CD4-positive, alpha-beta T cell treated with Interleukin-15 for 1 hour (primary cell): ENCODE results near the gene MEGF11.
"Not testable (repeated sequence)": the region's sequence is repeated elsewhere in the genome, so short reads cannot be mapped to it uniquely, and the experiment has no call there.

Source experiments
- DNase-seq: peaks from one replicate; pipeline ENCODE4 v3.0.0-alpha.2; 2020

MEGF11 gene

DNA sequence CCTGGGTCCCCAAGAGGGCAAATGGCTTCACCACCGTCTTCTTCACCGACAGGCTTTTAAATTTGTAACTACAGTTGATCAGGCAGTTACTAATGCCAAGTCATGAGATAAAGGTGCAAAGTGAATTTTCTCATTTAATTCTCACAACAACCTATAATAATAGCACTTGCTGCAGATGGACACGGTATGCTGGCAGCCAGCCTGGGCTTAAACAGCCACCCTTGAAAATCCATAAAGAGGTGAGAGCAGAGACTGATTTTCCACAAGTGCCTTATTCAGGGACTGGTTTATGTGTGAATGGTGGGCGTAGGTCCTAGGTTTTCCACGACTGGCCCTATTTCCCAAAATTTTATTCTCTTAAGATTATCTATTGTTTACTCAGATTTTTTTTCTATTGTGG lies 266.4 kb downstream of the MEGF11 start:
- no peak for DNase-seq

DNA sequence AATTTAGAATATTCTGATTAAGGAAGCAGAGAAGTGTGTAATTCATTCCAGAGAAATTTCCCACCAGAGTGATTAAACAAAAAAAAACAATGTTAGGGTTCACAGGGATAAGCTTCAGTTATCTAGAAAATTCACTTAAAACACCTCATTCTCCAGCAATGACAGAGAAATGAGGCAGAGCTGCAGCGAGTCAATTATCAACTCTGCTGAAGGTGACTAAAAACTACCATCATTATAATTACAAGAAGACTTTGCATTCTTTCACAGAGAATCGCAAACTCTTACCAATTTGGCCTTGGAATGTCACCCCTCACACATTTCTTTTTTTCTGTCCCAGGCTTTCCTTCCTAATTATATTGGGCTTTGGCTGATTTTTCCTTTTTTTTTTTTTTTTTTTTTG lies 267.1 kb downstream of the MEGF11 start:
- DNase-seq: no peak

DNA sequence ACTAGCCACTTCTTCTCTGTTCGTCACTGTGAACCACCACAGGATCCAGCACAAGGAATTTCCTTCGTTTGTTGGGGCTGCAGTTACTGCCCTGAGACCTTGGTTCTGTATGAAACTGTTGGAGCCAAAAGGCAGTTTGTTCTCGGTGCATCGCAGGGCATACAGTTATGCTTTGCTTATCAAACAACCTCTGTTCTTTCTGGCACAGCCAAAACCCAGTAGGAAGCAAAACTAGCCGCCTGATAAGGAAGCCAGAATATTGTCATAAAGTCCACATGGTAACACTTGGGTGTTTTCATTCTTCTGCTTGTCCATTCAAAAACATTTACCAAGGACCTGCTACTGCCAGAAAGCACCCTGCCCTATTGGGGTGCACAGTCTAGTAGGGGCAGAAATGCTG lies 268.2 kb downstream of the MEGF11 start:
- no peak for DNase-seq

DNA sequence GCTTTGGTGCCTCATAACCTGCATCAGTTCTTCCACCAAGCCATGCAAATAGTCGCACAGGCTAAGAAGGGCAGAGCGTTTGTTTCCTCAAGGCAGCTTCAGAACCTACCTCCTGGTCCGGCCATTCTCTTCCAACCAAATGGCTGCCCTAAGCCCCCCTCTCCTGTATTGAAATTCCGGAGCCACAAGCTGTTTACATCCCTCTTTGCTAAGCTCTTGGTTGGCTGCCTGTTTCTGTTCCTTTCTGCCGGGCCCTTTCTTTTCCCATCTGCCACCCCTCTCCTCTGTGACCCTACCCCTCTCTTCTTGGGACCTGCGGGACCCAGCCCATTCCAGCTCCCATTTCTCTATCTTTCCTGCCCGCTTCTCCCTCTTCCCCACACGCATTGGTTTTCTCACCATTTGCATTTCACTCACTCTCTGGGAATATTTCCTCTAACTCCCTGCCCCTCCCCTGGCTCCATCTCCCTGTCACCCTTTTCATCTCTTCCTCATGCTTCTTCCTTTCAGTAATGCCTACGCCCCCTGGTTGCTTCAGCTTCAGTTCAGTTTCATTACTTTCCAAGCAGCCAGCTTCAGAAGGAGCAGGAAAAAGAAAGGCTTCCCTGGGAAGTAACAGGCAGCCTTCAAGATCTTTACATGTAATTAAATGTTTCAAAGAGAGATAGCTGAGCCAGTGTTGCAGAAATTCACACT lies 270.8 kb downstream of the MEGF11 start:
- DNase-seq: no peak

DNA sequence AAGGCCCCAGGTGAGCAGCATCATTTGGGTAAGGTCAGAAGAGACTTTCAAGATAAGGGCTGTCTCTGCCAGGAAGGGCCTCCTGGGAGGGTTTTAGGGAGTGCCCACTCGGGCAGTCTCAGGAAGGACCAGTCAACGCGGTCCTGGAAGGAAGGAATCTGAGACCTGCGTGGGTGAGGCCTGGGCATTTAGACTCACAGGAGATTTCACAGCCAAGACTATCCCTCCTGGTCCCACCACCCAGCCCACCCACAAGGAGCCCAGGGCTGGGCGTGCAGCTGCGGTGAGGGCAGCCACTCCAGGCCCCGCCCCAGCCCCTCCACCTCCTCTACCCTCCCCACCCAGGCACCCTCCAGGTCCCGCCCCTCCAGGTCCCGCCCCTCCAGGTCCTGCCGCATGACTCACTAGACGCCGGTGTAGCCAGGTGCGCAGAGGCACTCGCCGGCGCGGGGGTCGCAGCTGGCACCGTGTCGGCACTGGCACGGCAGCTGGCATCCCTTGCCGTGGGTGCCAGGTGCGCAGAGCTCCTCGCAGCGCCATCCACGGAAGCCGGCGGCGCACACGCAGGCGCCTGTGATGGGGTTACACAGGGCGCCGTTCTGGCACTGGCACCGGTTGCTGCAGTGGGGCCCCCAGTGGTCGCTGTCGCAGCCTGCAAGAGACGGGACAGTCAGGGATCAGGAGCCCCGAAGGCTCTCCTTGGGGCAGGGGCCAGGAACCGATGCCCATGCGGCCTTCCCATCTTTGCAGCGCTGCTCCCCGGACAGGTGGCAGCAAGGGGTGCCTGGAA lies 271.5 kb downstream of the MEGF11 start:
- peak; percentile 74 for DNase-seq

DNA sequence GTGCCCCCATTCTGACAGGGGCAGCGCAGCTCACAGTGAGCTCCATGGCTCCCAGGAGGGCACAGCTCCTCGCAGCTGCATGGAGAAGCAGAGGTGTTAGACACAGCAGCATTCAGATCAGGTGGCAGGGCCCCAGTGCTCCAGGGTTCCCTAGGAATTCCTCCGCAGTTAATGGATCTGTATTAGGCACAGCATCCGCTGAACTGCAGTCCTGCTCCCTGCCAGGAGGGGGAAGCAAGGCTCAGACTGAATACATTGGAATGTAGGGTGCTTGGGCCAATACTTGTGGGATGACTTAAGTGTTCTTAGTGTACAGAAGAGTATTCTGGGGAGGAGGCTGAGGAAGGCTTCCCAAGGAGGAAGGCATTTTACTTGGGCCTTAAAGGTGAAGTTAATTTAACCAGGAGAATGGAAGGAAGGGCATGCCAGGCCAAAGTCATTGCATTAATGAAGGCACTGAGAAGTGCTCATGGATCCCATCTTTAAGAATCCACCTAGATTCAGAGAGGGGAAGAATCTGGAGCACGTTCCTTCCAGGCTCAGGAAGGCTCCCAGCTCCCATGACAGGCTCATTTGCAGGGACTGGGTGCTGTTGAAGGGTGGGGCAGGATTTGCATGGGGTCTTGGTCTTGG lies 272.6 kb downstream of the MEGF11 start:
- no peak for DNase-seq

DNA sequence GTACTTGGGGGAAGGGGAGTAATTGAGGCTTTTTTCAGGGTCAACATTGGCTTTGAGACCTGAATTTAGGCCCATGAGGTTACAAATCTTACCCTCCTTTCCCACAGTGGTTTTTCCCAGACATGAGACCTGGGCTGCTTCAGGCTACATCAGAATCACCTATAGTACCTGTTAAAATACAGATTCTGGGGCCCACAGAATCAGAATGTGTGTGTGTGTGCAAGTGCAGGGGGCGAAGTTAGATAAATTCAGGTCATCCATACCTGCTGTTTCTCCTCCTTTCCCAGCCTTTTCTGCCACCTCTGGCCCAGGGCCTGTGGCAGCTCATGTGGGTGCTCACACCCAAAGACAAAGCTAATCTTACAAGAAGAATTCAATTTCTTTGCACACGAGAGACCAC lies 273.7 kb downstream of the MEGF11 start:
- no peak for DNase-seq

DNA sequence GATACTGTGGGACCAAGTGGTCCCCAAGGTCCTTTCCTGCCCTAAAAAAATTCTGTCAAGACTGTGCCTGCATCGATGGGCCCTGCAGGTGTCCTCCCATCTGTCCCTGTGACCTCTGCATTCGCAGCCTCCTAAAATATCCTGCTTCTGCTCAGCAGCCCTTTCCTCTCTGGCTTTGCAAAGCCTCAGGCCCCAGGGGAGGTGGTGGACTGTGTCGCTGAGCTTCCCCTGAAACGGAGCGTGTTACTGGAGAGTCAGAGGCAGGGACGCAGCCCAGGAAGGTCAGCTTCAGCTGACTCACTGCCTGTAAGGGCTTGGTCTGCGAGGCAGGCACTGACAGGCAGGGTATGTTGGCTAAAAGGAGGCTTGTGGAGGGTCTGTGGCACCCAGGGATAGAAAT lies 274.2 kb downstream of the MEGF11 start:
- no peak for DNase-seq

DNA sequence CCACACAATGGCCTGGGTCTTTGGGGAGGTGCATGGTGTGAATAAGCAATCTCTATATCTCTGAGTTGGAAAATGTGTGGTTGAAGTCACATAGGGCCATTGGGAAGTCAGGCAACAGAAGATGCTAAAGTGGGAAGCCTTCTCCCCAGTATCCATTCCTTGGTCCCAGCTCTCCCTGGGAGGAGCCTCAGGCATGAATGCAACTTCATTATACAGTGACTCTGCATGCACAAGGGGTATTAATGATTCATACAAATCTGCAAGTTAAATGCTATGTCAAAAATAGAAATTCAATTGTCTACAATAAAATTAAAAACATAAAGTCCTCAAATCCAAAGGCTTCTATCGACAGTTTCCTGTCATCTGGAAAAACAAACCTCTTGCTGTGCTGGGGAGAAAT lies 275.4 kb downstream of the MEGF11 start:
- no peak for DNase-seq

DNA sequence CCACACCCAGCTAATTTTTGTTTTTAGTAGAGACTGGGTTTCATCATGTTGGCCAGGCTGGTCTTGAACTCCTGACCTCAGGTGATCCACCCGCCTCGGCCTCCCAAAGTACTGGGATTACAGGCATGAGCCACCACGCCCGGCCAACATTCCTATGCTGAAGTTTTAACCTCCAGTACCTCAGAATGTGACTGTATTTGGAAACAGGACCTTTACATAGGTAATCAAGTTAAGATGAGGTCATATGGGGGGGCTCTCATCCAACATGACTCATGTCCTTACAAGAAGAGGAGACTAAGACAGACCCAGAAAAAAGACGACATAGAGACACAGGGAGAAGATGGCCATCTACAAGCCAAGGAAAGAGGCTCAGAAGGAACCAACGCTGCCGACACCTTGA lies 277.4 kb downstream of the MEGF11 start:
- DNase-seq: not testable (repeated sequence)

DNA sequence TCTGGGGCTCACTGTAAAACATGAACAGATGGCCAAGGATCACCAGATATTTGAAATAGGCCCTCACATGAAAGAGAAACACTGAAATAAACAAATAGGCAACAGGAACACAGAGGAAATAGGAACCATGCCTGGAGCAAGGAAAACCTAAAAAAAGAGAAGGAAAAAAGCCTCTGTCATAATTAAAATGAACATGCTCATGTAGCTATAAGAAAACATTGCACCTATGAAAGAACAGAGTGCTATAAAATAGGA lies 281.9 kb downstream of the MEGF11 start:
- no peak for DNase-seq

DNA sequence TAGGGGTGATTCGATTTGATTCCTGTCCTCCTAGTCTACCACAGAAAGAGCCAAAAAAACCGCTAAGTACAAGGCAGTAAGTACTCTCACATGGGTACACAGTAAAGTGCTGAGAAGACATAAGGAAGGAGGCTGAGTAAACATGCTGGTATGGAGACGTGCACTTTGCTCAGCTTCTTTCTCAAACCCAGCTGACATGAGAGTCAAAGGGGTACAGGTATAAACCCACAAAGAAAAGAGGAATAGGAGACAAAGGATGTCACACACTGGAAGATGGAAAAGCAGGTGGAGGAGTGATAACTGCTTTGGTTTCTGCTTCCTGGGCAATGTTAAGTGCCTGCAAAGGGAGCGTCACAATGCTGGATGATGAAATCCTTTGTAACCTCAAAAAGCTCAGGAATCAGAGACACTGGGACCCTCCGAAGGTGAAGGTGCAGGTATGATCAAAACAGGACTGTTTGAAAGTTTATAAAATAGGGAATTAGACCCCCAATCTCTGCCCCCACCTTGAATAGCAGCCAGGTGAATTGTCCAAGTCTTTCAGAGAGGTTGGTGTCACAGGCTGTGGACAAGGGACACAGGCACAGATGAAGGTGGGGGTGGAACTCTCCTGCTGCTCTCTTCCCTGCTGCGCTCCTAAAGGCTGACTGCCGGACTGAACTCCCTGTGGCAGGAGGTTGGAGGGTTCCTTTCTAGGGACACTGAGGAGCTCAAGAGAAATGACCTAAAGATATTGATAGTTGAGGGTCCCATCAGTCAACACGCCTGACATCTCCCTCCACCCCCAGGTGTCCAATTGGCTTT lies 282.4 kb downstream of the MEGF11 start:
- no peak for DNase-seq

DNA sequence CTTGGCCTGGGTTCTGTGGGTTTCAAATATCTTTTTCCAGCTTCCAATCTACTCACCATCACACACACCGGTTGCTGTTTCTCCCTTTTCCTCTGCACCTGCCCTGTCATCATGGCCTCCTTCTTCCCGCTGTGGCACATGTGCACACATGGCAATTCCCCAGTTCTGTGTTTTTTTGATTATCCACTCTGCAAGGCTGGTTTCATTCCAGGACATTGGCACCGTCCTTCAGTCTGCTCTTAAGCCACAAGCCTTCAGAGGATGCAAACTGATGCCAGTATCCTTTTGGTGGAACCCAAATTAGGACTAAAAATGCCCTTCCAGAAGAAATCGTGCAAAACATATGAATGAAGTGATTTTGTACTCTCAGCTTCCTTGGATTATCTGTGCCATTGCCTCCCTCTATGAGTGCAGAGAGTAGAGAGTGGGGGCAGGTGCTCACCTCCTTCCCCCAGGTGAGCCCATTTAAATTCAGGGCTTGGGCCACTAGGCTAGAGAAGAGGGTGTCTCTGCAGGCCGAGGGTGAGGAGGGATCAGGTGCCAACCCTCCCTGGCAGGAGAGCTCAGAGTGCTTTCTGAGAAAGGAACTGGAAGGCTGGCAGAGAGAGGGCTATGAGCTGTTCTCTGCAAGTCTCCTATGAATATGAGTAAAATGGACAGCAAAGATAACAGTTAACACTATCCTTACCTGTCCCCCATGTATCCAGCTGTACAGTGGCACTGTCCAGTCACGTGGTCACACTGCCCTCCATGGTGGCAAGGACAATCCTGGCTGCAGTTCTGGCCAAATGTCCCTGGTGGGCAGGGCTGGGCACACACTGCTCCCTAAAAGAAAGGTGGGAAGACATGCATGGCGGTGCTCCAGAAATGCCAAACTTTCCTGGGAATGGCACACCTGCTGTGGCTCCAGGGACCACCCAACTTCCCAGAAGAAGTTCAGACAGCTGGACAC lies 283.4 kb downstream of the MEGF11 start:
- no peak for DNase-seq

DNA sequence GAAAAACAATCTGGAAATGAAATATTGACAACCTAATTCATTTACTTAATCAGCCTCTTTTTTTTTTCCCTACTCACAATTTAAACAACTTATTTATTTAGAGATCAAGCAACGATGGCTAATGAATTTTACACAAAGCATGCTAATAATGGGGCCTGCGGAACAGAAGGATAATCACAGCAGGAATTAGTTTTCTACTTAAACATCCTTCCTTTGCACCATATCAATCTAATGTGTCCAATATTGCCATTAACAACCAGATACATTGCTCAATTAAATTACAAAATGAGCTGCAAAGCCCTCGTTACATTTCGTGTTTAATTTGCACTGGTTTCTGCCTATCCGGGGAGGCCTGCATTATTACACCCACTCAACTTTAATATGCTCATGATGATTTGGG lies 285.0 kb downstream of the MEGF11 start:
- DNase-seq: no peak

DNA sequence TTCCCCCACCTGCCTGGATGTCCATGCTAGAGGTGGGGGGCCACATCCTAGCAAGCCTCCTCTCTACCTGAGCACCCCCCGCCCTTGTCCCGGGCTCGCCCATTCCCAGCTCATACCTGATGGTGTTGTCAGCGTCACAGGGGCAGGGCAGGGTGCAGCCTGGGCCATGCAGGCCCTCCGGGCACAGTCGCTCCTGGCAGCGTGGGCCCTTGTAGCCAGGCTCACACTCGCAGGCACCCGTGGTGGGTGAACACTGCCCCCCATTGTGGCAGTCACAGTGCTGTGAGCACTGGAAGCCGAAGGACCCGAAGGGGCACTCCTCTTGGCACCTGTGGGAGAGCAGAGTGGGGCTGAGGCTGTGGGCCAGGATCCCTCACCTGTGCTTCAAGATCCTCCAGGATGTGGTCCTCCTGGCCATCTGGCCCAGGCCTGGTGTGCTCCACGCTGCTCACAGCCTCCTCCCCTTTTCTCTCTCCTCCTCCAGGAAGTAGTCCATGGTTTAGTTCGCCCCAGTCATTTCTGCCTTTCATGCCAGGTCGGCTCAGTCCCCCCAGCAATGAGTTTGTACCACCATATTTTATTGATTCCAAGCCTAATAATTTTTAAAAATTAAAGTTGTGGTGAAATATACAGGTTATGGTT lies 288.6 kb downstream of the MEGF11 start:
- DNase-seq: no peak

DNA sequence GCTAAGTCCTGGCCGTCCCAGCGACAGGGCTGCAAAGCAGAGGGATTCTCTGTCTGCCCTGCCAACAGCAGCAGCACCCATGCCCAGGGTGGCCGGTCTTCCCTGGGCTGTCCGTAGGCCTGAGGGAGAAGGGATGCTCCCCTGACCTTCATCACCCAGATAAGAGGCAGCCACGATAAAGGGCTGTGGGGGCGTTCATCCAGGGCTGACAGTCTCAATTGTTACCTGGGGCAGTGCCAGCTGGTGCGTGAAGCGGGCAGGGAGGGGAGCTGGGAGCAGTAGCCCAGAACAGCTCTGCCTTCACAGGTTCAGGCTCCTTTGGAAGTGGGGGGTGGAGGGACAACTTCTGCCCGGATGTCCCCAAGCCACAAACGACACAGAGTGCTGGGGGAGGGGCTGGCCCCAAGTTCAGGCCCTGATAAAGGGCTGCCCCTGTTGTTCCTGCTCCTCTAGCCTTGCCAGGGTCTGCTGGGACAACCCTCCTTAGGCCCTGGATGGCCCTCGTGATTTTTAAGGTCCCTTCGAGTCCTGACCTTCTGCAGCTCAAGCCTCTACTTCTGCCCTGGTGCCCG lies 289.6 kb downstream of the MEGF11 start:
- no peak for DNase-seq

DNA sequence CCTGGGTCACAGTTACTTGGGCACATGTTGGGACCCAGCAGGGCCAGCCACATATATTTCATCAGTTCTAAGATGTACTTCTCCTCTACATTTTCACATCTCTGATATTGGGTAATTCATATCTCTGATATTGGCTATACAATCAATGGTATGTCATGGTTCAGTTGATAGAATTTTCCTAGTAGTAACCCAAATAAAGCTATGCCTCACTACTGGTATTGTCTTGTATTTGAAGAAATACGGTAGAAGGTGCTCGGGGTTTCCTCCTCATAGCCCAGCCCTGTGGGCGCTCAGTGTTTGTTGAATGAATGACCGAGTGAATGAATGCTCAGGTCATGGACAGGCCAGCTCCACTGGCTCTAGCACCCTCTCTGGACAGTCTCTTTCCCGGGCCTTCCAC lies 290.2 kb downstream of the MEGF11 start:
- DNase-seq: no peak

DNA sequence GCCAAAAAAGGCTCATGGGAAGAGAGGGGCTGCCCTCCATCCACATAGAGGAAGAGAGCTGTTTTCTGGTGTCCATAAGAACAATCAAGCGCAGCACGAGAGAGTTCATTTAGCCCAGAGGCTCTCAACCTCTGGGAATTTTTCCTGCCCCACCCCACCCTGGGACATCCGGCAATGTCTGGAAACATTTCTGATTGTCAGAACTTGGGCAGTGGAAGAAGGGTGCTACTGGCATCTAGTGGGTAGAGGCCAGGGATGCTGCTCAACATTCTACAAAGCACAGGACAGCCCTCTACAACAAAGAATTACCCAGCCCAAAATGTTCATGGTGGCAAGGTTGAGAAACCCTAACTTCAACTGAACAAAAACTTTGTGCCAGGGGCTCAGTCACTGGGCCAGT lies 291.4 kb downstream of the MEGF11 start:
- no peak for DNase-seq

DNA sequence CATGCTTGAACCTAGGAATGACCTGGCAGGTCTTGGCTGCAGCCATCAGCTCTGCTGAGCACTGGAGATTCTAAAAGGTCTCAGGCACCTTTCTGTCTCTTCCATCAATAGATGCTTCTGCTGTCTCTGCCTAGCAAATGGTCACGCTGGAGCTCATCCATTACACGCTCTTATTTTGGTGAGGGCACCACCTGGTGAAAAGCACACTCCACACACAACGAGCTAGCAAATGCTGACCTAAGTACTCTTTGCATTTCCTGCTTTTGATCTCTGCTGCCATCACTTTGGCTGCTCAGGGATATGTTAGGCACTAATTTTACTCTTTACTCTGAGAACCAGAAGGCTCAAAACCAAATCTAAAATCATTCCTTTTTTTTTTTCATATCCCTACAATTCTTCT lies 293.0 kb downstream of the MEGF11 start:
- DNase-seq: no peak

DNA sequence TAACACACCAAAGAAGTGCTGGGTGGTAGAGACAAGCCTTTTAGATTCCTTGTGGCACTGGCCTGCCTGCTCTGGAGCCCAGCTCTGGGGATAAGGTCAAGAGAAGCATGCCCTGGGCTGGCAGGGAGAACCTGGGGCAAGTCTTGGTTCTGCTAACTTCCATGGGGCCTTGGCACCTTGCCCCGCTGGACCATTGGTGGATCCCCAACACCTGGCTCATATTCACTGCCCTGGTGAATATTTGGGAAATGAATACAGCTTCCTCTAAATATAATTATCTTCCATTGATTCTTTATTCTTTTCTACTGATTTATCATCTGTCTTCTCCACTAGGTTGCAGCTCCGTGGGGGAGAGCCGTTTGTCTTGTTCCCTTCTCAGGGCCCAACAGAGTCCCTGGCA lies 294.7 kb downstream of the MEGF11 start:
- DNase-seq: no peak

DNA sequence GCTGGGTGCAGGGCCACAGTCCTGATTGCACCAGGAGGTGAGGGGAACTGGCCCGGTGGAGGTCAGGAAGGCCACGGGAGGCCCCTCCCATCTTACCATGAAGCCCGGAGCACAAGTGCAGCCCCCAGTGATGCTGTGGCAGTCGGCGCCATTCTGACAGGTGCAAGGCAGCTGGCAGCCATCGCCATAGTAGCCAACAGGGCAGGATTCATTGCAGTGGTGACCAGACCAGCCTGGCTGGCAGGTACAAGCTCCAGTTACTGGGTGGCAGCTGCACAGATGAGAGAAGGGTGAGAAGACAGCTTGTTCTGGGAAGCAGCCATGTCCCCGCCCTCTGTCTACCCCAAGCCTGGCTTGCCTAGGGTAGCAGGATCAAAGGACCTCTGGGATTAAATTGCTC lies 296.1 kb downstream of the MEGF11 start:
- DNase-seq: no peak

DNA sequence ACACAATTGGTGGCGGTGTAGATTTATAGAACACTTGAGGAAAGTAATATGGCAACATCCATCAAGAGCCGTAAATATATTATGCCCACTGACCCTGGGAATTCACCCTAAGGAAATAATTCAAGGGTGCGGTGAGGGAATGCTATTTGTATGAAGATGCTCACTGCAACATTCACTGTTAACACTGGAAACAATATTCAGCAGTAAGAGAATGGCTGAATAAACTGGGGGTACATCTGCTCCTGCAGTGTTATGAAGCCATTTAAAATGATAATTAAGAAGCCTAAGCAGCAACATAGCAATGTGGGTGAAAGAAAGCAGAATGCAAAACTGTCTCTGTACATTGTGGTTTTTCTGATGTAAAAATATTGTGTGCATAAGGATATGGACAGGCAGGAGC lies 296.7 kb downstream of the MEGF11 start:
- DNase-seq: no peak
